ENCODE results near the gene LIMCH1. TPM values are rescaled to one million over a fixed set of nuclear protein-coding genes. Genes with fewer than 3 reads are reported as not detected.

LIMCH1 gene
- polyA plus RNA-seq, 1 experiment, result 1.1 TPM

GRCh38 chr4:41692717-41693345, 154.9 kb downstream of the LIMCH1 start:
- POLR2A ChIA-PET, result no interaction called here
- peak; percentile 18 for DNase-seq (ENCODE audit: low read depth, low spot score)
- CTCF ChIA-PET, result interaction anchor here (0.6 to 5.2 kb wide), 43 partner anchors 9 to 827 kb away, joined by 3 to 154 read pairs (median 4); no protein-coding TSS in a partner anchor

DNA sequence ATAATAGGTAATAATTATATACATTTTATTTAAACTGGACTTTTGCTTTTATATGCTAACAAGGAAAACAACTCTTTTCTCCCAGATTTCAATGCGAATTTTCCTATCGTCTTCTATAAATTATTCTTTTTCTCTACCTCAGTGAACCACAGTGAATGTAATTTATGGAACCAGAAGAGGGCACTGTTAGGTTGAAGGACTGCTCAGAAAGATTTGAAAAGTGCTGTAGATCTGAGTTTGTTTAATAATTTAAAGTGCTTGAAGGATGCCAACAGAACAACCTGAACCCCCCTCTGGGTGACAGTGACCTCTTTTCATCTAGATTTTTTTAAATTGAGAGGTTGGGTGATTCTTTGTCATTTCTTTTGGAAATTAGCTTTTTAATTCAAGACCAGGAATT, 155.7 kb downstream of the LIMCH1 start:
- peaks cover 10% of the 10 kb centered on the region for H3K27me3 ChIP-seq (ENCODE audit: control insufficient read depth, insufficient read depth, low read length)
- ChIA-PET CTCF (interaction anchor here (0.5 to 5.2 kb wide), 39 partner anchors 8 to 787 kb away, joined by 3 to 154 read pairs (median 5); no protein-coding TSS in a partner anchor), POLR2A (no interaction called here)
- peak; percentile 3 for DNase-seq (ENCODE audit: low read depth, low spot score)
- TF ChIP-seq, protein P1, sequence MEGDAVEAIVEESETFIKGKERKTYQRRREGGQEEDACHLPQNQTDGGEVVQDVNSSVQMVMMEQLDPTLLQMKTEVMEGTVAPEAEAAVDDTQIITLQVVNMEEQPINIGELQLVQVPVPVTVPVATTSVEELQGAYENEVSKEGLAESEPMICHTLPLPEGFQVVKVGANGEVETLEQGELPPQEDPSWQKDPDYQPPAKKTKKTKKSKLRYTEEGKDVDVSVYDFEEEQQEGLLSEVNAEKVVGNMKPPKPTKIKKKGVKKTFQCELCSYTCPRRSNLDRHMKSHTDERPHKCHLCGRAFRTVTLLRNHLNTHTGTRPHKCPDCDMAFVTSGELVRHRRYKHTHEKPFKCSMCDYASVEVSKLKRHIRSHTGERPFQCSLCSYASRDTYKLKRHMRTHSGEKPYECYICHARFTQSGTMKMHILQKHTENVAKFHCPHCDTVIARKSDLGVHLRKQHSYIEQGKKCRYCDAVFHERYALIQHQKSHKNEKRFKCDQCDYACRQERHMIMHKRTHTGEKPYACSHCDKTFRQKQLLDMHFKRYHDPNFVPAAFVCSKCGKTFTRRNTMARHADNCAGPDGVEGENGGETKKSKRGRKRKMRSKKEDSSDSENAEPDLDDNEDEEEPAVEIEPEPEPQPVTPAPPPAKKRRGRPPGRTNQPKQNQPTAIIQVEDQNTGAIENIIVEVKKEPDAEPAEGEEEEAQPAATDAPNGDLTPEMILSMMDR (IDR thresholded peaks at IDR 0.05; ENCODE audit: low read depth, low read length), result peak; percentile 69
- no peak overlapping the region for H3K27ac ChIP-seq (ENCODE audit: low read depth, low read length)
- no peak overlapping the region for H3K4me3 ChIP-seq (ENCODE audit: low read depth, low read length)
- no peaks in the 10 kb centered on the region for H3K9me3 ChIP-seq (ENCODE audit: control insufficient read depth, insufficient read depth, low read length)

More at GRCh38 chr4:41692717-41693345, 154.9 kb downstream of the LIMCH1 start:
- TF ChIP-seq, protein P1 (IDR thresholded peaks at IDR 0.05; ENCODE audit: low read depth, low read length), result peak; percentile 97
- H3K9me3 ChIP-seq (ENCODE audit: control insufficient read depth, insufficient read depth, low read length), result no peaks in the 10 kb centered on the region
- no peak overlapping the region for H3K27ac ChIP-seq (ENCODE audit: low read depth, low read length)
- H3K4me3 ChIP-seq (ENCODE audit: low read depth, low read length), result no peak overlapping the region
- H3K27me3 ChIP-seq (ENCODE audit: control insufficient read depth, insufficient read depth, low read length), result peaks cover 9% of the 10 kb centered on the region

DNA sequence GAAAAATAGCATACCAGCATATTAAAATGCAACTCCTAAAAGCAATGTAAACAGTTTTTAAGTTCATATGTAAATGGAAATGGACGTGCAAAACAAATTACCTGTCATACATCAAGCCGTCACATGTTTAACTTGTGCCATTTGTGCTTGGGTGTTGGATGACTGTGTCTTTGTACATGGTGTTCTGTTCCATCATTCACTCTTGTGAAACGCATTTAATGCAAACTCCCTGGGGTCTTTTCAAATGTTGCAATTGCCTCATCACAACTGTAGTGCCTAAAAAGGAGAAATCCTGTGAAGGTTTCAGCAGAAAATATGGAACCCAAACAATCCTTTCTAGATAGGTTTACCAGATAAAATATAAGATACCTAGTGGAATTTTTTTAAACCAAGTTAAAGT, 158.2 kb downstream of the LIMCH1 start:
- H3K27ac ChIP-seq (ENCODE audit: low read depth, low read length), result no peak overlapping the region

DNA sequence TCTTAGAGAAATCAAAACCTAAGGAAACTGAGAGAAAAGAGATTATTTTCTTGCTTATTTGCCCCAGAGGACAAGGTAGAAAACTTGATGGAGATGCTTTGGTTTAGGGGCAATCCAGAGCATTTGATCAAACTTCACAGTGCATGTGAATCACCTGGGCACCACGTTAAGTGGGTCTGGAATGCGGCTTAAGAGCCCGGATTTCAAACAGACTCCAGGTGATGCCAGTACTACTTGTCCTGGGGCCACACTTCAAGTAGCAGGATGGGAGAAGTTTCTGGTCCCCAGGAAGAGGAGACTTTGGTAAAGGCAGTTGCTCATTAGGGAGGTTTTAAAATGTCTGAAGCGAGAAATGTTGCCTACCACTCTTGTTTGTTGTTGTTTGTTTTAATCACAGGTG, 158.8 kb downstream of the LIMCH1 start:
- ChIA-PET CTCF (interaction anchor here (1.1 to 1.4 kb wide), 3 partner anchors 55 to 191 kb away, joined by 3 to 6 read pairs (median 6); no protein-coding TSS in a partner anchor), POLR2A (no interaction called here)
- Histone ChIP-seq H3K27ac (ENCODE audit: low read depth, low read length) (no peak overlapping the region), H3K4me3 (ENCODE audit: low read depth, low read length) (no peak overlapping the region), H3K9me3 (ENCODE audit: control insufficient read depth, insufficient read depth, low read length) (no peaks in the 10 kb centered on the region), H3K27me3 (ENCODE audit: control insufficient read depth, insufficient read depth, low read length) (peaks cover 9% of the 10 kb centered on the region)
- TF ChIP-seq, protein P1 (IDR thresholded peaks at IDR 0.05; ENCODE audit: low read depth, low read length), result no peak
- no peak for DNase-seq (ENCODE audit: low read depth, low spot score)

More for the DNA sequence above, 158.2 kb downstream of the LIMCH1 start:
- peaks cover 9% of the 10 kb centered on the region for H3K27me3 ChIP-seq (ENCODE audit: control insufficient read depth, insufficient read depth, low read length)
- ChIA-PET CTCF (no interaction called here), POLR2A (no interaction called here)
- H3K9me3 ChIP-seq (ENCODE audit: control insufficient read depth, insufficient read depth, low read length), result no peaks in the 10 kb centered on the region
- H3K4me3 ChIP-seq (ENCODE audit: low read depth, low read length), result no peak overlapping the region
- DNase-seq (ENCODE audit: low read depth, low spot score), result no peak
- TF ChIP-seq, protein P1 (IDR thresholded peaks at IDR 0.05; ENCODE audit: low read depth, low read length), result no peak

GRCh38 chr4:41701983-41702382, 164.0 kb downstream of the LIMCH1 start:
- Histone ChIP-seq H3K27me3 (ENCODE audit: control insufficient read depth, insufficient read depth, low read length) (peaks cover 8% of the 10 kb centered on the region), H3K4me3 (ENCODE audit: low read depth, low read length) (no peak overlapping the region), H3K9me3 (ENCODE audit: control insufficient read depth, insufficient read depth, low read length) (no peaks in the 10 kb centered on the region), H3K27ac (ENCODE audit: low read depth, low read length) (no peak overlapping the region)
- no peak for DNase-seq (ENCODE audit: low read depth, low spot score)
- POLR2A ChIA-PET, result no interaction called here
- TF ChIP-seq, protein P1 (IDR thresholded peaks at IDR 0.05; ENCODE audit: low read depth, low read length), result no peak
- CTCF ChIA-PET, result interaction anchor here (1.3 to 2.8 kb wide), 3 partner anchors 8 to 186 kb away, joined by 5 to 12 read pairs (median 5); no protein-coding TSS in a partner anchor
